ENCODE data around the gene RIMS4.

DNA sequence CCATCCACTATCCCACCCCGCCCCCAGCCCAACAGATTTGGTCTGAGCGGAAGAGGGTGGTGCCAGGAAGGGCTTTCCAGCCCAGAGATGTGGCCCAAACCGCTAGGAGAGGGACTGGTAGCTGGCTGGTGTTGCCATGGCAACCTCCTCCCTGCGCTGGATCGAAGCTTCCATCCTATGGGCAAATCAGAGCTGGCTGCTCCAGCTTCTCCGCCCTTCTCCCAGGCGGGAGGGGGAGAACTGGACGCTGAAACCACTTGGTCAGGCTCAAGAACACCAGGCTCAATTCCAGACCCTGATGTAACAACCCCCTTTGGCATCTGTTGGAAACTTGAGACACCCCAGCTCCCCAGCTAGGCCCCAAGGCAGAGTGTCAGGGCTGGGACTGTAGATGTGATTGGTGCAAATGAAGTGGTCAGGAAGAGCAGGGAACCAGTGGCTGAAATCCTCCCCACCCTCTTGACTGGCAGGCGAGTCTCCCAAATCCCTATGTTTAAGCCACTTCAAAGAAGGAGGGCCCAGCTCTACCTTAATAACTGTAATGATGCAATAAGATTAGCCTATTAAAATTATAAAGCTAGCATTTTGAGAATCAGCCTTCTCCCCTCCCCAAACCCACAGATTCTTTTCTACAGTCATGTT, 4.2 kb downstream of the RIMS4 start:
- TF ChIP-seq CTCF (IDR thresholded peaks at IDR 0.05) (no peak), POLR2AphosphoS5 (IDR thresholded peaks at IDR 0.05; ENCODE audit: insufficient read depth in 1 of 2, low read depth in 1 of 2) (peak; percentile 10 to 66), POLR2A (IDR thresholded peaks at IDR 0.05) (no peak)
